ENCODE results near the gene CTAGE9.
"Not testable (repeated sequence)": the region's sequence is repeated elsewhere in the genome, so short reads cannot be mapped to it uniquely, and the experiment has no call there.

The CTAGE9 gene

GRCh38 chr6:131710917-131711316, at the start of gene CTAGE9:
TSS of gene CTAGE9 (minus strand) at chr6:131711017. CDS start at chr6:131711017, 0 bp downstream.
- not testable (repeated sequence) for DNase-seq

GRCh38 chr6:131758920-131759319, 48.1 kb upstream of the CTAGE9 start:
- DNase-seq, result no peak

- DNase-seq, result no peak
Observed at GRCh38 chr6:131756039-131756438, 45.2 kb upstream of the CTAGE9 start.

GRCh38 chr6:131755597-131755996, 44.8 kb upstream of the CTAGE9 start:
- no peak for DNase-seq

GRCh38 chr6:131754715-131755567, 44.1 kb upstream of the CTAGE9 start:
- DNase-seq, result no peak

GRCh38 chr6:131754088-131754487, 43.3 kb upstream of the CTAGE9 start:
- no peak for DNase-seq

GRCh38 chr6:131751012-131751715, 40.3 kb upstream of the CTAGE9 start:
- not testable (repeated sequence) for DNase-seq

- DNase-seq, result no peak
Observed at GRCh38 chr6:131749023-131749422, 38.2 kb upstream of the CTAGE9 start.

- DNase-seq, result no peak
Observed at GRCh38 chr6:131747821-131748353, 37.1 kb upstream of the CTAGE9 start.

GRCh38 chr6:131745476-131745875, 34.7 kb upstream of the CTAGE9 start:
- no peak for DNase-seq

- DNase-seq, result no peak
Observed at GRCh38 chr6:131744432-131745287, 33.8 kb upstream of the CTAGE9 start.

- no peak for DNase-seq
Observed at GRCh38 chr6:131741688-131742393, 31.0 kb upstream of the CTAGE9 start.

GRCh38 chr6:131740161-131740560, 29.3 kb upstream of the CTAGE9 start:
- no peak for DNase-seq

- no peak for DNase-seq
Observed at GRCh38 chr6:131739136-131739535, 28.3 kb upstream of the CTAGE9 start.

GRCh38 chr6:131736811-131737210, 26.0 kb upstream of the CTAGE9 start:
- DNase-seq, result no peak

- DNase-seq, result no peak
Observed at GRCh38 chr6:131736003-131736596, 25.3 kb upstream of the CTAGE9 start.

GRCh38 chr6:131733376-131734016, 22.7 kb upstream of the CTAGE9 start:
- DNase-seq, result no peak

GRCh38 chr6:131731224-131731623, 20.4 kb upstream of the CTAGE9 start:
- no peak for DNase-seq

- no peak for DNase-seq
Observed at GRCh38 chr6:131730264-131730663, 19.4 kb upstream of the CTAGE9 start.

- DNase-seq, result no peak
Observed at GRCh38 chr6:131729550-131729949, 18.7 kb upstream of the CTAGE9 start.

- no peak for DNase-seq
Observed at GRCh38 chr6:131728296-131728939, 17.6 kb upstream of the CTAGE9 start.
